WTC11 (cell line): ENCODE measurements around the gene TDRD9. TPM values are rescaled to one million over a fixed set of nuclear protein-coding genes. Genes with fewer than 3 reads are reported as not detected.

Experiments
- ATAC-seq: fragments of 200-7000 bp; cut with Tn5 transposase; 2 replicates; pipeline ENCODE4 v1.10.0; 2021; ENCODE audit warnings: mild to moderate bottlenecking, moderate library complexity
- CTCF ChIA-PET: fragments of 300-600 bp; sonication (Branson Sonifier 250); formaldehyde crosslinking; loops from one replicate; lab custom pipeline; 2021; ENCODE audit warnings: antibody characterized with exemption; lab: Charles Lee
- POLR2A ChIA-PET: fragments of 350-600 bp; sonication (Branson Sonifier 250); formaldehyde crosslinking; loops from one replicate; lab custom pipeline; 2021; ENCODE audit warnings: antibody characterized with exemption; lab: Charles Lee
- DNase-seq: peaks from one replicate; pipeline ENCODE4 v3.0.0; 2021; ENCODE audit warnings: low spot score
- H3K27ac Mint-ChIP-seq: 2 replicates; pipeline ENCODE4 v1.8.0; 2021; ENCODE audit warnings: mixed read lengths
- H3K27me3 Mint-ChIP-seq: 2 replicates; pipeline ENCODE4 v1.8.0; 2021; ENCODE audit warnings: low read depth, mild to moderate bottlenecking, moderate library complexity, mixed read lengths
- H3K36me3 Mint-ChIP-seq: 2 replicates; pipeline ENCODE4 v1.8.0; 2021; ENCODE audit warnings: mixed read lengths
- H3K4me1 Mint-ChIP-seq: 2 replicates; pipeline ENCODE4 v1.8.0; 2022; ENCODE audit warnings: mixed read lengths
- H3K4me3 Mint-ChIP-seq: 2 replicates; pipeline ENCODE4 v1.8.0; 2021; ENCODE audit warnings: mild to moderate bottlenecking, moderate library complexity, mixed read lengths
- H3K9me3 Mint-ChIP-seq: 2 replicates; pipeline ENCODE4 v1.8.0; 2021; ENCODE audit warnings: mixed read lengths
- ATF1 ChIP-seq: sonication (generic); formaldehyde crosslinking; IDR thresholded peaks from 2 replicates; pipeline ENCODE4 v1.8.1; 2023; ENCODE audit warnings: mild to moderate bottlenecking, moderate library complexity, missing genetic modification reagents
- CREB1 ChIP-seq: sonication (generic); formaldehyde crosslinking; IDR thresholded peaks from 2 replicates; pipeline ENCODE4 v1.8.0; 2023; ENCODE audit warnings: mild to moderate bottlenecking, missing genetic modification reagents
- FOXJ3 ChIP-seq: sonication (generic); formaldehyde crosslinking; IDR thresholded peaks from 2 replicates; pipeline ENCODE4 v1.9.0; 2021; ENCODE audit warnings: missing genetic modification reagents, mild to moderate bottlenecking, borderline replicate concordance
- FOXK1 ChIP-seq: sonication (generic); formaldehyde crosslinking; IDR thresholded peaks from 2 replicates; pipeline ENCODE4 v1.8.0; 2022; ENCODE audit warnings: mild to moderate bottlenecking, moderate library complexity, missing genetic modification reagents
- JUN ChIP-seq: sonication (generic); formaldehyde crosslinking; IDR thresholded peaks from 2 replicates; pipeline ENCODE4 v1.8.0; 2023; ENCODE audit warnings: mild to moderate bottlenecking, missing genetic modification reagents
- NFYB ChIP-seq: sonication (generic); formaldehyde crosslinking; conservative IDR thresholded peaks from 2 replicates; pipeline ENCODE4 v1.8.0; 2022; ENCODE audit warnings: low read depth, missing genetic modification reagents
- OVOL2 ChIP-seq: fragments of 250-450 bp; sonication (Bioruptor Pico); IDR thresholded peaks from 2 replicates; pipeline ENCODE4 v1.9.0; 2021; ENCODE audit warnings: mild to moderate bottlenecking, borderline replicate concordance
- SOX15 ChIP-seq: fragments of 250-450 bp; sonication (Bioruptor Pico); IDR thresholded peaks from 2 replicates; pipeline ENCODE4 v1.9.0; 2021; ENCODE audit warnings: mild to moderate bottlenecking
- TCF7 ChIP-seq: sonication (generic); formaldehyde crosslinking; IDR thresholded peaks from 2 replicates; pipeline ENCODE4 v1.8.0; 2022; ENCODE audit warnings: mild to moderate bottlenecking, low read depth, missing genetic modification reagents, moderate library complexity
- TEAD4 ChIP-seq: sonication (generic); formaldehyde crosslinking; IDR thresholded peaks from 2 replicates; pipeline ENCODE4 v1.8.0; 2022; ENCODE audit warnings: mild to moderate bottlenecking, missing genetic modification reagents
- ZBTB21 ChIP-seq: sonication (generic); formaldehyde crosslinking; IDR thresholded peaks from 2 replicates; pipeline ENCODE4 v1.8.1; 2023; ENCODE audit warnings: mild to moderate bottlenecking, missing genetic modification reagents, borderline replicate concordance
- ZNF263 ChIP-seq: sonication (generic); formaldehyde crosslinking; IDR thresholded peaks from 2 replicates; pipeline ENCODE4 v1.8.1; 2022; ENCODE audit warnings: low read depth, mild to moderate bottlenecking, moderate library complexity, missing genetic modification reagents
- total RNA-seq: library from RNA; stranded (reverse); gene quantifications from 3 replicates; pipeline ENCODE4 v1.2.3, GENCODE V29; 2021
- TF ChIP-seq, protein P1 (sequence below): sonication (generic); formaldehyde crosslinking; IDR thresholded peaks from 2 replicates; pipeline ENCODE4 v1.8.1; 2023; ENCODE audit warnings: mild to moderate bottlenecking, missing genetic modification reagents, borderline replicate concordance
- TF ChIP-seq, protein P2 (sequence below): sonication (generic); formaldehyde crosslinking; IDR thresholded peaks from 2 replicates; pipeline ENCODE4 v1.8.1; 2023; ENCODE audit warnings: mild to moderate bottlenecking, missing genetic modification reagents, moderate library complexity
- TF ChIP-seq, protein P3 (sequence below): sonication (generic); formaldehyde crosslinking; IDR thresholded peaks from 2 replicates; pipeline ENCODE4 v1.8.1; 2023; ENCODE audit warnings: mild to moderate bottlenecking, missing genetic modification reagents
- TF ChIP-seq, protein P4 (sequence below): sonication (generic); formaldehyde crosslinking; IDR thresholded peaks from 2 replicates; pipeline ENCODE4 v1.8.0; 2022; ENCODE audit warnings: mild to moderate bottlenecking, missing genetic modification reagents

TDRD9 gene
- total RNA-seq, 1 experiment from 2014 or later: 0.17 TPM

DNA sequence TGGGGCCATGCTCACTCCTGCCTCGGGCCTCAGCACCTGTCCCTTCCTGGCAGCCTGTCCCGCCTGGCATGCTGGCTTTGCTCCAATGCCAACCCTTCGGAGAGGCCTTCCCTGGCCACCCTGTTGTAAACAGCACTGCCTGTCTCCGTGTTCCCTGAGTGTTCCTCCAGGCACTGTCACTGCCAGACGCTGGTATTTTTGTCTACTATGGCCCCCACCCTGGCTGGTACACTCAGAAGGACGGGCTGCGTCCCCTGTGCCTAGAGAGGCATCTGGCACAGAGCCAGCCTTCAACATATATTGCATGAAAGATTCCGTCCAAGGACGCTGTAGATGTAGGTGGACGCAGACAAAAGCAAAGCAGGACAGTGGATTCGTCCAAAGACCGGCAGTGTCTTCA is 154.6 kb downstream of the TDRD9 start:
- ChIA-PET POLR2A (no interaction called here), CTCF (no interaction called here)
- H3K27me3 Mint-ChIP-seq: no peaks in the 10 kb centered on the region
- no peaks in the 10 kb centered on the region for H3K36me3 Mint-ChIP-seq
- ATAC-seq (no peak), DNase-seq (no peak)
- peaks cover 8% of the 10 kb centered on the region for H3K4me1 Mint-ChIP-seq
- no peak overlapping the region for H3K4me3 Mint-ChIP-seq
- H3K27ac Mint-ChIP-seq: no peak overlapping the region
- no peak for TF ChIP-seq TEAD4 (CRISPR knock-in tag)
- H3K9me3 Mint-ChIP-seq: no peaks in the 10 kb centered on the region

DNA sequence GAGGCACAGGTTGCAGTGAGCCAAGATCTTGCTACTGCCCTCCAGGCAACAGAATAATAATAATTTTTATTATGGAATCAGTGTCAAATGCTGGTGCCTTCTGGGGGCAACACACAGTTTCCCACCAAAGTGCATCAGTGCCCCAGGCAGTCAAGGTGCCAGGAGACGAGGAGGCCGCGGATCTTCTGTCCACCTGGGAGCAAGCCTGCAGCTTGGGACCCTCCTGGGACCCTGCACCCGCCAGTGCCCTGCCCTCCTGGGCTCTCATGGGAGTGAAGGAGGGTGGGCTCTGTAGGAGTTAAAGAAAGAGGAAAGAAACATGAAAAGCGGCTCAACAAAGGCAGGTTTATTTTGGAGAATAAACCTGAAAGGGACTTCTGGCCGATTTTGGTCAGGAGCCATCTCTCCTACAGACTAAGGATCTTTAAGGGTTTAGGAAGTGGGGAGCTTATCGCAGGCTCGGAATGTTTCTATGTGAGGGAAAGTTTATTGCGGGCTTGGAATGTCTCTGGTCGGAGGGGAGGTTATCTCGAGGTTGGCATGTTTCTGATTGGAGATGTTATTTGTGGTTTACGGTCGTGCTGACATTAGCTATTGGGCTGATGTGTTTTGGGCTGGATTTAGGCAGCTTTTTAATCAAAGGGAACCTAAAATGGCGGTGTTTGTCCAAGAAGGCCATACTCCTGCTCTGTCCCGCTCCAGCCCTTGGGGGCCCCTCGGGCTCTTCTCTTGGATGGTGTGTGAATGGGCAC is 156.2 kb downstream of the TDRD9 start:
- Mint-ChIP-seq H3K27ac (no peak overlapping the region), H3K4me3 (no peak overlapping the region; the same call in 1 of the 2 replicates), H3K4me1 (0 out of 2 replicates have a peak, but pooled peaks cover 4% of the 10 kb centered on the region), H3K36me3 (no peaks in the 10 kb centered on the region), H3K27me3 (no peaks in the 10 kb centered on the region), H3K9me3 (no peaks in the 10 kb centered on the region)
- DNase-seq (no peak), ATAC-seq (no peak)
- POLR2A ChIA-PET: interaction anchor here (1.0 kb wide), 1 partner anchor 10 kb away, joined by 3 read pairs; no protein-coding TSS in a partner anchor
- TF ChIP-seq TCF7 (CRISPR knock-in tag): no peak
- no peak for TF ChIP-seq ZNF263 (CRISPR knock-in tag)
- TF ChIP-seq NFYB (CRISPR knock-in tag): no peak
- TF ChIP-seq CREB1 (CRISPR knock-in tag): no peak
- no peak for TF ChIP-seq ATF1 (CRISPR knock-in tag)
- TF ChIP-seq, protein P1, sequence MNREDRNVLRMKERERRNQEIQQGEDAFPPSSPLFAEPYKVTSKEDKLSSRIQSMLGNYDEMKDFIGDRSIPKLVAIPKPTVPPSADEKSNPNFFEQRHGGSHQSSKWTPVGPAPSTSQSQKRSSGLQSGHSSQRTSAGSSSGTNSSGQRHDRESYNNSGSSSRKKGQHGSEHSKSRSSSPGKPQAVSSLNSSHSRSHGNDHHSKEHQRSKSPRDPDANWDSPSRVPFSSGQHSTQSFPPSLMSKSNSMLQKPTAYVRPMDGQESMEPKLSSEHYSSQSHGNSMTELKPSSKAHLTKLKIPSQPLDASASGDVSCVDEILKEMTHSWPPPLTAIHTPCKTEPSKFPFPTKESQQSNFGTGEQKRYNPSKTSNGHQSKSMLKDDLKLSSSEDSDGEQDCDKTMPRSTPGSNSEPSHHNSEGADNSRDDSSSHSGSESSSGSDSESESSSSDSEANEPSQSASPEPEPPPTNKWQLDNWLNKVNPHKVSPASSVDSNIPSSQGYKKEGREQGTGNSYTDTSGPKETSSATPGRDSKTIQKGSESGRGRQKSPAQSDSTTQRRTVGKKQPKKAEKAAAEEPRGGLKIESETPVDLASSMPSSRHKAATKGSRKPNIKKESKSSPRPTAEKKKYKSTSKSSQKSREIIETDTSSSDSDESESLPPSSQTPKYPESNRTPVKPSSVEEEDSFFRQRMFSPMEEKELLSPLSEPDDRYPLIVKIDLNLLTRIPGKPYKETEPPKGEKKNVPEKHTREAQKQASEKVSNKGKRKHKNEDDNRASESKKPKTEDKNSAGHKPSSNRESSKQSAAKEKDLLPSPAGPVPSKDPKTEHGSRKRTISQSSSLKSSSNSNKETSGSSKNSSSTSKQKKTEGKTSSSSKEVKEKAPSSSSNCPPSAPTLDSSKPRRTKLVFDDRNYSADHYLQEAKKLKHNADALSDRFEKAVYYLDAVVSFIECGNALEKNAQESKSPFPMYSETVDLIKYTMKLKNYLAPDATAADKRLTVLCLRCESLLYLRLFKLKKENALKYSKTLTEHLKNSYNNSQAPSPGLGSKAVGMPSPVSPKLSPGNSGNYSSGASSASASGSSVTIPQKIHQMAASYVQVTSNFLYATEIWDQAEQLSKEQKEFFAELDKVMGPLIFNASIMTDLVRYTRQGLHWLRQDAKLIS: no peak
- TF ChIP-seq SOX15 (CRISPR knock-in tag): no peak
- TF ChIP-seq, protein P2, sequence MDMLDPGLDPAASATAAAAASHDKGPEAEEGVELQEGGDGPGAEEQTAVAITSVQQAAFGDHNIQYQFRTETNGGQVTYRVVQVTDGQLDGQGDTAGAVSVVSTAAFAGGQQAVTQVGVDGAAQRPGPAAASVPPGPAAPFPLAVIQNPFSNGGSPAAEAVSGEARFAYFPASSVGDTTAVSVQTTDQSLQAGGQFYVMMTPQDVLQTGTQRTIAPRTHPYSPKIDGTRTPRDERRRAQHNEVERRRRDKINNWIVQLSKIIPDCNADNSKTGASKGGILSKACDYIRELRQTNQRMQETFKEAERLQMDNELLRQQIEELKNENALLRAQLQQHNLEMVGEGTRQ (CRISPR knock-in tag): no peak
- no peak for TF ChIP-seq OVOL2 (CRISPR knock-in tag)
- TF ChIP-seq ZBTB21 (CRISPR knock-in tag): no peak
- no peak for TF ChIP-seq FOXK1
- TF ChIP-seq, protein P3, sequence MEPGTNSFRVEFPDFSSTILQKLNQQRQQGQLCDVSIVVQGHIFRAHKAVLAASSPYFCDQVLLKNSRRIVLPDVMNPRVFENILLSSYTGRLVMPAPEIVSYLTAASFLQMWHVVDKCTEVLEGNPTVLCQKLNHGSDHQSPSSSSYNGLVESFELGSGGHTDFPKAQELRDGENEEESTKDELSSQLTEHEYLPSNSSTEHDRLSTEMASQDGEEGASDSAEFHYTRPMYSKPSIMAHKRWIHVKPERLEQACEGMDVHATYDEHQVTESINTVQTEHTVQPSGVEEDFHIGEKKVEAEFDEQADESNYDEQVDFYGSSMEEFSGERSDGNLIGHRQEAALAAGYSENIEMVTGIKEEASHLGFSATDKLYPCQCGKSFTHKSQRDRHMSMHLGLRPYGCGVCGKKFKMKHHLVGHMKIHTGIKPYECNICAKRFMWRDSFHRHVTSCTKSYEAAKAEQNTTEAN (CRISPR knock-in tag): no peak
- TF ChIP-seq, protein P4, sequence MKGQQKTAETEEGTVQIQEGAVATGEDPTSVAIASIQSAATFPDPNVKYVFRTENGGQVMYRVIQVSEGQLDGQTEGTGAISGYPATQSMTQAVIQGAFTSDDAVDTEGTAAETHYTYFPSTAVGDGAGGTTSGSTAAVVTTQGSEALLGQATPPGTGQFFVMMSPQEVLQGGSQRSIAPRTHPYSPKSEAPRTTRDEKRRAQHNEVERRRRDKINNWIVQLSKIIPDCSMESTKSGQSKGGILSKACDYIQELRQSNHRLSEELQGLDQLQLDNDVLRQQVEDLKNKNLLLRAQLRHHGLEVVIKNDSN: no peak
- TF ChIP-seq JUN (CRISPR knock-in tag): no peak
- no peak for TF ChIP-seq FOXJ3 (CRISPR knock-in tag)
- CTCF ChIA-PET: interaction anchor here (1.0 to 5.5 kb wide), 12 partner anchors 8 to 480 kb away, joined by 3 to 52 read pairs (median 3); no protein-coding TSS in a partner anchor
